Adrenal gland (tissue), 5 donors: ENCODE results near the gene SPEG.

ENCODE experiments used
- CTCF ChIP-seq, 6 experiments: fragments of 450-650 bp in 4 of 6; fragments of 200-600 bp in 2 of 6; sonication (generic) in 1 of 6; IDR thresholded peaks; 1 replicate in 5 of 6; 2 replicates in 1 of 6; pipeline versions ENCODE4 v1.5.1 to v1.8.0; 2016 to 2021; ENCODE audit warnings: antibody characterized with exemption in 6 of 6, mild to moderate bottlenecking in 2 of 6, moderate library complexity in 1 of 6
- POLR2A ChIP-seq, 2 donors: fragments of 450-650 bp; IDR thresholded peaks; one replicate each; pipeline ENCODE4 v1.6.1; 2017; ENCODE audit warnings: antibody characterized with exemption in 2 of 2, mild to moderate bottlenecking in 2 of 2, moderate library complexity in 1 of 2
- donor health status: DM: no; HTN: no; CAD: no.

- TF ChIP-seq CTCF (IDR thresholded peaks at IDR 0.05) = no peak
- no peak for TF ChIP-seq POLR2A (IDR thresholded peaks at IDR 0.05)
Measured at GRCh38 chr2:219499555-219499954, 64.9 kb downstream of the SPEG start.
